ENCODE measurements around the gene MAGEA12.
A peak's percentile ranks its signal among the peaks of the same experiment; 100 is the strongest.
"Not testable (repeated sequence)": the region's sequence is repeated elsewhere in the genome, so short reads cannot be mapped to it uniquely, and the experiment has no call there.

Gene MAGEA12, protein sequence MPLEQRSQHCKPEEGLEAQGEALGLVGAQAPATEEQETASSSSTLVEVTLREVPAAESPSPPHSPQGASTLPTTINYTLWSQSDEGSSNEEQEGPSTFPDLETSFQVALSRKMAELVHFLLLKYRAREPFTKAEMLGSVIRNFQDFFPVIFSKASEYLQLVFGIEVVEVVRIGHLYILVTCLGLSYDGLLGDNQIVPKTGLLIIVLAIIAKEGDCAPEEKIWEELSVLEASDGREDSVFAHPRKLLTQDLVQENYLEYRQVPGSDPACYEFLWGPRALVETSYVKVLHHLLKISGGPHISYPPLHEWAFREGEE

GRCh38 chrX:152733261-152733975 is at the start of gene MAGEA12, which contains the start of gene CSAG1:
Gene MAGEA12, plus strand, starts transcription at chrX:152733757. Its CDS starts 2,405 bp downstream, at chrX:152736162.
Gene CSAG1, minus strand, starts transcription at chrX:152733721. Its CDS starts 1,261 bp downstream, at chrX:152732460.
- ATAC-seq: peak; percentile 96
- TF ChIP-seq ISL1 (CRISPR knock-in tag; IDR thresholded peaks at IDR 0.05): no peak
- TF ChIP-seq ARNTL (CRISPR knock-in tag; IDR thresholded peaks at IDR 0.05; ENCODE audit: borderline replicate concordance, low read depth): no peak
- no peak for TF ChIP-seq PPARA (CRISPR knock-in tag; IDR thresholded peaks at IDR 0.05; ENCODE audit: borderline replicate concordance)
- no peak for TF ChIP-seq ZNF565 (CRISPR knock-in tag; conservative IDR thresholded peaks at IDR 0.05; ENCODE audit: low read depth)
- no peak for TF ChIP-seq BACH2 (CRISPR knock-in tag; IDR thresholded peaks at IDR 0.05; ENCODE audit: borderline replicate concordance)
- TF ChIP-seq CSDC2 (CRISPR knock-in tag; IDR thresholded peaks at IDR 0.05): no peak
- no peak for TF ChIP-seq ZC3H10 (CRISPR knock-in tag; IDR thresholded peaks at IDR 0.05)
- no peak for TF ChIP-seq ESRRG (CRISPR knock-in tag; IDR thresholded peaks at IDR 0.05)
- TF ChIP-seq, protein P1, sequence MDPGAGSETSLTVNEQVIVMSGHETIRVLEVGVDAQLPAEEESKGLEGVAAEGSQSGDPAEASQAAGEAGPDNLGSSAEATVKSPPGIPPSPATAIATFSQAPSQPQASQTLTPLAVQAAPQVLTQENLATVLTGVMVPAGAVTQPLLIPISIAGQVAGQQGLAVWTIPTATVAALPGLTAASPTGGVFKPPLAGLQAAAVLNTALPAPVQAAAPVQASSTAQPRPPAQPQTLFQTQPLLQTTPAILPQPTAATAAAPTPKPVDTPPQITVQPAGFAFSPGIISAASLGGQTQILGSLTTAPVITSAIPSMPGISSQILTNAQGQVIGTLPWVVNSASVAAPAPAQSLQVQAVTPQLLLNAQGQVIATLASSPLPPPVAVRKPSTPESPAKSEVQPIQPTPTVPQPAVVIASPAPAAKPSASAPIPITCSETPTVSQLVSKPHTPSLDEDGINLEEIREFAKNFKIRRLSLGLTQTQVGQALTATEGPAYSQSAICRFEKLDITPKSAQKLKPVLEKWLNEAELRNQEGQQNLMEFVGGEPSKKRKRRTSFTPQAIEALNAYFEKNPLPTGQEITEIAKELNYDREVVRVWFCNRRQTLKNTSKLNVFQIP (CRISPR knock-in tag; IDR thresholded peaks at IDR 0.05; ENCODE audit: borderline replicate concordance, low read depth): no peak
- TF ChIP-seq RARB (CRISPR knock-in tag; IDR thresholded peaks at IDR 0.05): no peak
- no peak for TF ChIP-seq ZNF8 (CRISPR knock-in tag; IDR thresholded peaks at IDR 0.05)
- TF ChIP-seq OSR1 (CRISPR knock-in tag; IDR thresholded peaks at IDR 0.05): no peak
- TF ChIP-seq CSRNP3 (CRISPR knock-in tag; IDR thresholded peaks at IDR 0.05): no peak
- TF ChIP-seq GLIS3 (CRISPR knock-in tag; IDR thresholded peaks at IDR 0.05): no peak
- TF ChIP-seq, protein P2, sequence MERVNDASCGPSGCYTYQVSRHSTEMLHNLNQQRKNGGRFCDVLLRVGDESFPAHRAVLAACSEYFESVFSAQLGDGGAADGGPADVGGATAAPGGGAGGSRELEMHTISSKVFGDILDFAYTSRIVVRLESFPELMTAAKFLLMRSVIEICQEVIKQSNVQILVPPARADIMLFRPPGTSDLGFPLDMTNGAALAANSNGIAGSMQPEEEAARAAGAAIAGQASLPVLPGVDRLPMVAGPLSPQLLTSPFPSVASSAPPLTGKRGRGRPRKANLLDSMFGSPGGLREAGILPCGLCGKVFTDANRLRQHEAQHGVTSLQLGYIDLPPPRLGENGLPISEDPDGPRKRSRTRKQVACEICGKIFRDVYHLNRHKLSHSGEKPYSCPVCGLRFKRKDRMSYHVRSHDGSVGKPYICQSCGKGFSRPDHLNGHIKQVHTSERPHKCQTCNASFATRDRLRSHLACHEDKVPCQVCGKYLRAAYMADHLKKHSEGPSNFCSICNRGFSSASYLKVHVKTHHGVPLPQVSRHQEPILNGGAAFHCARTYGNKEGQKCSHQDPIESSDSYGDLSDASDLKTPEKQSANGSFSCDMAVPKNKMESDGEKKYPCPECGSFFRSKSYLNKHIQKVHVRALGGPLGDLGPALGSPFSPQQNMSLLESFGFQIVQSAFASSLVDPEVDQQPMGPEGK (CRISPR knock-in tag; IDR thresholded peaks at IDR 0.05; ENCODE audit: borderline replicate concordance): no peak
- no peak for TF ChIP-seq ZFP3 (CRISPR knock-in tag; IDR thresholded peaks at IDR 0.05)
- TF ChIP-seq ZNF70 (CRISPR knock-in tag; IDR thresholded peaks at IDR 0.05): no peak
- no peak for TF ChIP-seq TOX (CRISPR knock-in tag; IDR thresholded peaks at IDR 0.05; ENCODE audit: borderline replicate concordance)
- no peak for TF ChIP-seq ZFP30 (CRISPR knock-in tag; IDR thresholded peaks at IDR 0.05)
- TF ChIP-seq, protein P3, sequence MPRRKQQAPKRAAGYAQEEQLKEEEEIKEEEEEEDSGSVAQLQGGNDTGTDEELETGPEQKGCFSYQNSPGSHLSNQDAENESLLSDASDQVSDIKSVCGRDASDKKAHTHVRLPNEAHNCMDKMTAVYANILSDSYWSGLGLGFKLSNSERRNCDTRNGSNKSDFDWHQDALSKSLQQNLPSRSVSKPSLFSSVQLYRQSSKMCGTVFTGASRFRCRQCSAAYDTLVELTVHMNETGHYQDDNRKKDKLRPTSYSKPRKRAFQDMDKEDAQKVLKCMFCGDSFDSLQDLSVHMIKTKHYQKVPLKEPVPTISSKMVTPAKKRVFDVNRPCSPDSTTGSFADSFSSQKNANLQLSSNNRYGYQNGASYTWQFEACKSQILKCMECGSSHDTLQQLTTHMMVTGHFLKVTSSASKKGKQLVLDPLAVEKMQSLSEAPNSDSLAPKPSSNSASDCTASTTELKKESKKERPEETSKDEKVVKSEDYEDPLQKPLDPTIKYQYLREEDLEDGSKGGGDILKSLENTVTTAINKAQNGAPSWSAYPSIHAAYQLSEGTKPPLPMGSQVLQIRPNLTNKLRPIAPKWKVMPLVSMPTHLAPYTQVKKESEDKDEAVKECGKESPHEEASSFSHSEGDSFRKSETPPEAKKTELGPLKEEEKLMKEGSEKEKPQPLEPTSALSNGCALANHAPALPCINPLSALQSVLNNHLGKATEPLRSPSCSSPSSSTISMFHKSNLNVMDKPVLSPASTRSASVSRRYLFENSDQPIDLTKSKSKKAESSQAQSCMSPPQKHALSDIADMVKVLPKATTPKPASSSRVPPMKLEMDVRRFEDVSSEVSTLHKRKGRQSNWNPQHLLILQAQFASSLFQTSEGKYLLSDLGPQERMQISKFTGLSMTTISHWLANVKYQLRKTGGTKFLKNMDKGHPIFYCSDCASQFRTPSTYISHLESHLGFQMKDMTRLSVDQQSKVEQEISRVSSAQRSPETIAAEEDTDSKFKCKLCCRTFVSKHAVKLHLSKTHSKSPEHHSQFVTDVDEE (CRISPR knock-in tag; IDR thresholded peaks at IDR 0.05): no peak

DNA sequence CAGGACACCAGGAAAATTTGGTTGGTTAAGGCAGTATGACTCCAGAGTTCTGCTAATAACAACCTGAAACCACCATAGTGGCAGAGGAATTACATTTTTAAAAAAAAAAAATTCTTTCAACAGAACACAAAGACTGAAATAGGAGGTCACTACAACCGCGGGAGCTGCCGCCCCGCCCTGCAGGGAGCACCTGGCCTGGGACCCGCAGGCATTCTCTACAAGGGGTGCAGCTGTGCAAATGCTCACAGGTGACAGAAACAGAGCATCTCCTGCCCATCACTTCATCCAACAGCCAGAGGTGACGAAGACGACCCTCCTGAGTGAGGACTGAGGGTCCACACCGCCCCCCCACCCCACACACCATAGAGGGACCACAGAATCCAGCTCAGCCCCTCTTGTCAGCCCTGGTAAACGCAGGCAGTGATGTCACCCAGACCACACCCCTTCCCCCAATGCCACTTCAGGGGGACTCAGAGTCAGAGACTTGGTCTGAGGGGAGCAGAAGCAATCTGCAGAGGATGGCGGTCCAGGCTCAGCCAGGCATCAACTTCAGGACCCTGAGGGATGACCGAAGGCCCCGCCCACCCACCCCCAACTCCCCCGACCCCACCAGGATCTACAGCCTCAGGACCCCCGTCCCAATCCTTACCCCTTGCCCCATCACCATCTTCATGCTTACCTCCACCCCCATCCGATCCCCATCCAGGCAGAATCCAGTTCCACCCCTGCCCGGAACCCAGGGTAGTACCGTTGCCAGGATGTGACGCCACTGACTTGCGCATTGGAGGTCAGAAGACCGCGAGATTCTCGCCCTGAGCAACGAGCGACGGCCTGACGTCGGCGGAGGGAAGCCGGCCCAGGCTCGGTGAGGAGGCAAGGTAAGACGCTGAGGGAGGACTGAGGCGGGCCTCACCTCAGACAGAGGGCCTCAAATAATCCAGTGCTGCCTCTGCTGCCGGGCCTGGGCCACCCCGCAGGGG is 35.3 kb upstream of the MAGEA12 start, which contains the start of gene MAGEA3:
Gene MAGEA3 (plus strand): TSS at position 843 of the 980 bp plus-strand sequence. CDS start 2,039 bp downstream, outside the sequence.
- ATAC-seq: peak; percentile 97

GRCh38 chrX:152700390-152700789 is 33.2 kb upstream of the MAGEA12 start:
- not testable (repeated sequence) for ATAC-seq

DNA sequence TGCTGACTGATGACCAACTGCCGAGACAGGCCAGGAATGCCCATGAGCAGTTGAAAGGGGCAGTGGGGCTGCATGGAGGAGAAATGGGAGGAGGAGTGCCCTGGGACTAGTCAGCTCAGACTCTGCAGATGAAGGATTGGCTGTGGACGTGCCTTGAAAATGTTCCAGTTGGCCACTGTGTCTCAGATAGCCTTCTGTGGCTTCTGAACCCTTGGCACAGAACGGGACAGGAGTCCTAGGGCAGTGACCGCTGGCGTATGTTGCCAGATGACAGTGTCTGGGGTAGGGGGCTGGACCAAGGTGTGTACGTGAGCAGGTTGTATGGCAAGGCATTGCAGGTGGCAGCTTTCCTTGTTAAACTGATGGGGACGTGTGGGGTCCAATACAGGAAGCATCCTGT is 27.1 kb upstream of the MAGEA12 start:
- not testable (repeated sequence) for ATAC-seq

DNA sequence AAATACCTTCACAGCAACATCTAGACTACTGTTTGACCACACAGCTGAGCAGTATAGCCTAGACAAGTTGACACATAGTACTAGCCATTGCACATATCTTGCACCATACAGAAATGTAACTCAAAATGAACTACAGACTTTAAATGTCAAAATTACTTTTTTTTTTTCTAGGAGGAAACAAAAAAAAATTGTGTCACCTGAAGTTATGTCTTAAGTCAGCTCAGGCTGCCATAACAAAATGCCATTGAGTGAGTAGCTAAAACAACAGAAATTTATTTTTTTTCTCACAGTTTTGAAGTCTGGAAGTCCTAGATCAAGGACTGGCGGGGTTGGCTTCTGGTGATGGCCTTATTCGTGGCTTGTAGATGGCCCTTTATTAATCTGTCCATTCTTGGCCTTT is 24.4 kb upstream of the MAGEA12 start, which contains the start of gene CSAG2:
Gene CSAG2 (minus strand): TSS at position 101 of the 400 bp plus-strand sequence. CDS start 161 bp downstream, outside the sequence.
- ATAC-seq: not testable (repeated sequence)

DNA sequence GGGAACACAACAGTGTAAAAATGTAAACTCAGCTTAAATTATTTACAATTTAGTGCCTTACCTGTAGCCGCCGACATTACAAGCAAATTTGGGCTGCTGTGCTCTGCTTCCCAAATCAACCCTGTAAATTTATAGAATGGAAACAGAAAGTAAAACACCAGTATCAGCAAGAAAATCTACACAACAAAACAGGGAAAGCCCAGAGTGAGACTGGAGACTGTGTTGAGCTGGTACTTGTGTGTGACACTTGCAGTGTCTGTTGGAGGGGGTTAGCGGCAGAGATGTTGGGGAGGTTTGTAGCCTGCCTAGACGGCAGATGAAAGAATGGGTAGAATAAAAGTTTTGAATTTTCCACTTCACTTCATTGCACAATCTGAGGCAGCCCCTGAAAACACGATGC is 20.4 kb upstream of the MAGEA12 start:
- ATAC-seq: not testable (repeated sequence)

- peak; percentile 92 for ATAC-seq
These were observed 19.5 kb upstream of the MAGEA12 start, which contains the start of gene MAGEA2B for GRCh38 chrX:152713815-152714787. Gene MAGEA2B, plus strand, starts transcription at chrX:152714628. Its CDS starts 2,479 bp downstream, at chrX:152717107.

All from SK-N-SH treated with all-trans-retinoic acid at 6 μM for 48 hours (cell line).